Stimulated activated naive CD8-positive, alpha-beta T cell treated with anti-CD3 and anti-CD28 coated beads, Interleukin-15, amount 100 ng/mL, for 72 hours (primary cell): ENCODE measurements around the gene SLC2A1.

ENCODE experiments used
- ATAC-seq: fragments of 150-1000 bp; cut with Tn5 transposase; 2 replicates; pipeline ENCODE4 v1.10.0; 2021; ENCODE audit warnings: mild to moderate bottlenecking, moderate library complexity
- DNase-seq, 2 donors: peaks; one replicate each; pipeline ENCODE4 v3.0.0; 2021 to 2022
- H3K27ac Mint-ChIP-seq, 2 donors: one replicate each; pipeline ENCODE4 v1.8.0; 2022; ENCODE audit warnings: mild to moderate bottlenecking in 2 of 2, mixed read lengths in 2 of 2, moderate library complexity in 2 of 2
- H3K27me3 Mint-ChIP-seq: one replicate; pipeline ENCODE4 v1.8.0; 2022; ENCODE audit warnings: mixed read lengths
- H3K4me1 Mint-ChIP-seq: one replicate; pipeline ENCODE4 v1.8.0; 2022; ENCODE audit warnings: mild to moderate bottlenecking, mixed read lengths
- H3K4me3 Mint-ChIP-seq, 2 donors: one replicate each; pipeline ENCODE4 v1.8.0; 2022; ENCODE audit warnings: mild to moderate bottlenecking in 2 of 2, mixed read lengths in 2 of 2, moderate library complexity in 1 of 2
- H3K9me3 Mint-ChIP-seq, 2 donors: one replicate each; pipeline ENCODE4 v1.8.0; 2022; ENCODE audit warnings: mixed read lengths in 2 of 2

The SLC2A1 gene

GRCh38 chr1:42942444-42942843, 16.2 kb downstream of the SLC2A1 start:
- no peak for ATAC-seq
- H3K4me3 Mint-ChIP-seq: no peak overlapping the region

GRCh38 chr1:42941640-42942330, 16.9 kb downstream of the SLC2A1 start:
- DNase-seq: no peak
- H3K27ac Mint-ChIP-seq: peak overlapping the region; percentile 23 to 64
- no peak overlapping the region for H3K4me3 Mint-ChIP-seq
- no peaks in the 10 kb centered on the region for H3K9me3 Mint-ChIP-seq
- peaks cover 100% of the 10 kb centered on the region for H3K4me1 Mint-ChIP-seq
- ATAC-seq: no peak
- H3K27me3 Mint-ChIP-seq: no peaks in the 10 kb centered on the region

More at GRCh38 chr1:42942444-42942843, 16.2 kb downstream of the SLC2A1 start:
- H3K9me3 Mint-ChIP-seq: no peaks in the 10 kb centered on the region
- H3K4me1 Mint-ChIP-seq: peaks cover 100% of the 10 kb centered on the region
- DNase-seq: no peak
- H3K27me3 Mint-ChIP-seq: no peaks in the 10 kb centered on the region
- peak overlapping the region in 1 of 2 donors; percentile 87 for H3K27ac Mint-ChIP-seq

DNA sequence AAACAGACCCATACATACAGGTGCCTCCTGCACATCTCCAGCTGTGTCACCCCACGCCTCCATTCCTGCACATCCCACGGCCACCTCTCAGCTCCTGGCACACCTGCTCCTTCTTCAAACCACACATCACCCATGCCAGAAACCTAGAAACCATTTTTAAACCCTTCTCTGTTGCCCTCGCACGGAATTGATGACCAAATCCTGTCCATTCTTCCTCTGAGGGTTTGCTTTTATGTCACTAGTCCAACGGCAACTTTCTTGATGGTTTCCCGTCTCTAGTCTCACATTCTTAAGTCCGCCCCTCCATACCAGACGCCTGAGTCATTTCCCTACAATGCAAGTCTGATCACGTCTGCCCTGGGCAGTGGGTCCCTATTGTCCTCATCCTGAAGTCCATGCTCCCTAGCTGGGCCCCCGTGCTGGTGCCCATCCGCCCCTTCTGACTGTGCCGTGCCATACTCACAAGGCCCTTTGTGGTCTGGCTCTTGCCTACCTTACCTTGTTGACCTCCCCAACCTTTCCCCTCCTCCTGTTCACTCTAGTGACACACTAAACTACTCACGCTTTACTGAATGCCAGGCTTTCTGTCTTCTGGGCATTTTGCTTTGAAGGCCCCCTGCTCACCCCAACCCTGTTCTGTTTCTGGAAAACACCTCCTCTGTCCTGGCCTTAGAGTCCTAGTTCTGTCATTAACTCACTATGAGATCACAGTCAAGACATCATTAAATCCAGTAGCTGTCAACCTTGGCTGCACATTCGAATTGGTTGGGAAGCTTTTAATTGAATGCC, 17.6 kb downstream of the SLC2A1 start:
- no peak for ATAC-seq
- peaks cover 100% of the 10 kb centered on the region for H3K4me1 Mint-ChIP-seq
- peak overlapping the region; percentile 4 to 23 for H3K27ac Mint-ChIP-seq

DNA sequence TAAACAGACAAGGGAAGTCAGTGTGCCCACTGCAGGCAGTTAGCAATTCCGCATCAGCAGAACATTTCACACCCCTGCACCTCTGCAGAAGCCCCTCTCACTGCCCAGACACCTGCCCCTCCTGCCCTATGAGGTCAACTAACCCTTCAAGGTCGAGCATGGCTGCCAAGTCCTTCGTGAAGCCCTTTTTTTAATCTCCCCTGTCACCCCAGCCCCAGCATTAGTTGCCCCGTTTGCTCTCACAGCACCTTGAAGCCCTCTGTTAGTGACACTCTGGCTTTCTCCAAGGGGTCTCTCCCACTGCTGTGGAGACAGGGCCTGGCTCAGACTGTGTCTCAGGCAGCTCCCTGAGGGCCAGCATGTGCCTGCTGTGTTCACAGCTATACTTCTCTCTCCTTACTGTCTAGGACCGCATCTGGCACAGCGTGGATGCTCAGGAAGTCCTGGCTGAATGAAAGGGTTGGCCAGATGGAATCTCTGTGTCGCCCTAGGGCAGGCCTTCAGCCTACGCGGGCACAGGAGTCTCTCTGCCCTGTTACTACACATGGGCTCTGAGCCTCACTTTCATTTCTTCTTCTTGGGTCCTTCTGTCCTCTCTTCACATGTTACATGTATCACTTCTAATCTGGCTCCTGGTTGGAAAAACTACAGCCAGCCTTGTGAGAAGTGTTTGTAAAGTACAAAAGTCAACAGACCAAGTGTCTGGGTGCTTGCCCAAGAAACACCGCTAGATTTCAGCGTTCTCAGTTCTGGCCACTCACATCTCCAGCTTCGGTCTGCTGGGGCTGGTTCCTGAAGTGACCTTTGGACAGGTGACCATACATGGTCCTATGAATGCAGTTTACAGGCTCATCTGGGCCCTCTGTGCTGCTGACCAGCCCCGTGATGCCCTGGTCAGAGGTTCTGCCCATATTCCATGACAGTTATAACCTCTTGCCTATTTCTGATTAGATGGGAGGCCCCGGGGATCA, 19.7 kb downstream of the SLC2A1 start:
- Mint-ChIP-seq H3K27ac (peak overlapping the region; percentile 83 to 84), H3K4me1 (peaks cover 100% of the 10 kb centered on the region), H3K27me3 (no peaks in the 10 kb centered on the region), H3K4me3 (peak overlapping the region in 1 of 2 donors; percentile 41), H3K9me3 (no peaks in the 10 kb centered on the region)
- DNase-seq: no peak
- no peak for ATAC-seq

More for the DNA sequence above, 17.6 kb downstream of the SLC2A1 start:
- no peak overlapping the region for H3K4me3 Mint-ChIP-seq
- no peaks in the 10 kb centered on the region for H3K9me3 Mint-ChIP-seq
- no peak for DNase-seq
- H3K27me3 Mint-ChIP-seq: no peaks in the 10 kb centered on the region

GRCh38 chr1:42937836-42938644, 20.6 kb downstream of the SLC2A1 start:
- Mint-ChIP-seq H3K4me1 (peaks cover 100% of the 10 kb centered on the region), H3K27ac (peak overlapping the region; percentile 83 to 84), H3K9me3 (no peaks in the 10 kb centered on the region), H3K4me3 (no peak overlapping the region), H3K27me3 (no peaks in the 10 kb centered on the region)
- DNase-seq (no peak), ATAC-seq (peak; percentile 42)

- peak; percentile 68 for ATAC-seq
- peak overlapping the region; percentile 89 to 95 for H3K27ac Mint-ChIP-seq
- peak overlapping the region in 1 of 2 donors; percentile 52 for H3K4me3 Mint-ChIP-seq
- no peak for DNase-seq
- peaks cover 100% of the 10 kb centered on the region for H3K4me1 Mint-ChIP-seq
- no peaks in the 10 kb centered on the region for H3K9me3 Mint-ChIP-seq
- H3K27me3 Mint-ChIP-seq: no peaks in the 10 kb centered on the region
These were observed 21.4 kb downstream of the SLC2A1 start for GRCh38 chr1:42937141-42937696.

- H3K27me3 Mint-ChIP-seq: no peaks in the 10 kb centered on the region
- H3K4me3 Mint-ChIP-seq: peak overlapping the region; percentile 30 to 54
- no peaks in the 10 kb centered on the region for H3K9me3 Mint-ChIP-seq
- H3K4me1 Mint-ChIP-seq: peaks cover 100% of the 10 kb centered on the region
- ATAC-seq: peak; percentile 41
- peak; percentile 25 to 54 for DNase-seq
- H3K27ac Mint-ChIP-seq: peak overlapping the region; percentile 87 to 95
These were observed 22.2 kb downstream of the SLC2A1 start for GRCh38 chr1:42936309-42937078.

GRCh38 chr1:42935971-42936308, 22.7 kb downstream of the SLC2A1 start:
- no peak for DNase-seq
- H3K27me3 Mint-ChIP-seq: no peaks in the 10 kb centered on the region
- H3K4me1 Mint-ChIP-seq: peaks cover 100% of the 10 kb centered on the region
- H3K27ac Mint-ChIP-seq: peak overlapping the region in 1 of 2 donors; percentile 95
- H3K4me3 Mint-ChIP-seq: no peak overlapping the region
- no peaks in the 10 kb centered on the region for H3K9me3 Mint-ChIP-seq
- no peak for ATAC-seq

DNA sequence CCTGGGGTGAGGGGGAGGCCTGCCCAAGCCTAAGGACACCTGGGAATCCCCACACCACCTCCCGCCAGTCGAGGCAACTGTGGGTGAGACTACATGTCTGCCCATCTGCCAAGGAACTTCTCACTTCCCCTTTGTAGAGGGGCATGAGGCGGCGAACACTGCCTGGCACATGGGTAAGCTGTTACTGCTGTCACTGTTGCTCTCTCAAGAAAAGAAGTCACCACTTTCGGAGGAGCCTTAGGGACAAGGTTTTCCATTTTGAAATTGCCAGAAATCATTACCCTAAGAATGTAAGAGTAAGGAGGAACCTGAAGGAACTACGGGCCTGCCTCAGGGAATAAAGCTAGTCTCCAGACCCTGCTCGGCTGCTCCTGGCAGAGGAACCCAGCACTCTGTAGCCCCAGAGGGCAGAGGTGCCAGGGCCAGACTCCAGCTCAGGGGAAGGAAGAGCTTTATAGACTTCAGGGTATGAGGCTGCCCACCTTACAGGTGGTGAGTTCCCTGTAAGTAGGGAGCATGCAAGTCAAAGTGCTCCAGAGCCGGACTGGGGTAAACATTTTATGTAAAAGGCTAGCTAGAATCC, 23.3 kb downstream of the SLC2A1 start:
- H3K4me1 Mint-ChIP-seq: peaks cover 100% of the 10 kb centered on the region
- no peaks in the 10 kb centered on the region for H3K9me3 Mint-ChIP-seq
- DNase-seq (no peak), ATAC-seq (no peak)
- H3K27me3 Mint-ChIP-seq: no peaks in the 10 kb centered on the region
- H3K4me3 Mint-ChIP-seq: no peak overlapping the region
- H3K27ac Mint-ChIP-seq: peak overlapping the region; percentile 77 to 87

DNA sequence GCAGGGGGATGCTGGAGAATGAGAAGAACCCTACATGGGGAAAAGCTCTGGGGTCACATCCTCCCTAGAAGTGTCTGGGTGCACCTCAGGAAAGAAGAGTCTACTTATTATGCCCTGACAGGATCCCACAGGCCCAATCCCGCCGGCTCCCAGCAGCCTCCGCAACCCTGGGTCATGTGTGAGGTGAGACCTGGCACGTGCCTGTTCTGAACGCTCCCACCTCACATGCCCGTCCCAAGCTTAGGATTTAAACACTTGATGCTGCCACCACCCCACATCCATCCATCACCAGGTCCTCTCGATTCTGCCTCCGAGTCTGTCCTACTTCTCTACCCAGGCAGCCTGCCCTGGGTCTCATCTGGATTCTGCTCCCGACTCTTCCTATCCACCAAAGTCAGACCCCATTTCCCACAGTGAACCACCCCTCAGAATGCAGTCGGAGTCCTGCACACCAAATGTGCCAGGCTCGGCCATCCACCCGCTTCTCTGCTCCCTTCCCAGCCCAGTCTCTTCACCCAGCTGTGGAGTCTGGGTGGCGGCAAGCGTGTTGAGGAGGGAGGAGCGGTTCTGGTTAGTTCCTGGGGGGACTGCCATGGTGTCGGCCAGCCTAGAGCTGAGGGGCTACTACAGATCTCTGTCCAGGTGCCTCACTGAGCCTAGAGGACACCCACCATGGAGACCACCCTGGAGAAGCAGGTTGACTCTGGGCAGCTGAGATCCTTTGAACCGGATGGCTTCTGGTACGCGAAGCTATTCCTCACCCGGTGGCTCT, 23.9 kb downstream of the SLC2A1 start:
- Mint-ChIP-seq H3K27ac (peak overlapping the region; percentile 77 to 87), H3K4me3 (peak overlapping the region in 1 of 2 donors; percentile 30), H3K4me1 (peaks cover 99% of the 10 kb centered on the region), H3K27me3 (no peaks in the 10 kb centered on the region), H3K9me3 (no peaks in the 10 kb centered on the region)
- ATAC-seq (no peak), DNase-seq (no peak)

DNA sequence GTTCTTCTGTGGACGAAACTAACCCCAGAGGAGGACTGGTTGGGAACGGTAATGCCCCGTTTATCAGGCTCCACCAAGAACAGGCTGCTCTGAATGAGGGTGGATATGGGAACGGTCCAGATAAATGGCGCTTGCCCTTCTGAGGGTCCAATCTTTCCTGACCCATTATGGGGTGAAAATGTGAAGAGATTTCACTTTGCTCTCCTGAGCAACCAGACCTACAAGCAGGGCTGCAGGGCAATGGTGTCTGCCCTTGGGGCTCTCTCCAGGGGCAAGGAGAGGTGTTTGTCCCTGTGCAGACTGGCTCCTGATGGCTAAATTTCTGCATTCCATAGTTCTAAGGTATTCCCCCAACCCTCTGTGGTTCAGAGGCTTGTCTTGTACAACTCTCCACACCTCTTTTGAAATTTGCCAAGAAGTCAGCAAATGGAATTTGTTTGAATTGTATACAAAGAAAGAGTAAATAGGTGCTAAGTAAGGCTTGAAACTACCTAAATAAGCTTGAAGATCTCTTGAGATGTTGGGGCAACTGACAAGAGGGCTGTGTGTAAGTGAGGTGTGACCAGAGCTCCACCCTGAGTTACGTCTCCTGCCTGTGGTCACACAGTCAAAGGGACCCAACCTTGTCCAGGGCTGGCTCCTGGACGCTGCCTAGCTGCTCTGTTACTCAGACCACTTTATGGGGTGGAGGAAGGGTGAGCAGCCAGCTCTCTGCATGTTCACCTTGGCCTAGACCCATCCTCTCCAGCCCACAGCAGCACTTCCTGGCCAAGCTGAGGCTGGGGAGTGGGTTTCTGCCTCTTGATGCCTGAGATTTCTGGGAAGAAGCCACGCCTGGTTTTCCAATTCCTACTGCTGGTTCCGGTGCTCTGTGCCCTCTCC, 24.8 kb downstream of the SLC2A1 start:
- no peaks in the 10 kb centered on the region for H3K27me3 Mint-ChIP-seq
- peak overlapping the region in 1 of 2 donors; percentile 30 for H3K4me3 Mint-ChIP-seq
- DNase-seq (no peak), ATAC-seq (no peak)
- peaks cover 97% of the 10 kb centered on the region for H3K4me1 Mint-ChIP-seq
- peak overlapping the region in 1 of 2 donors; percentile 56 for H3K27ac Mint-ChIP-seq
- no peaks in the 10 kb centered on the region for H3K9me3 Mint-ChIP-seq

- Mint-ChIP-seq H3K27me3 (no peaks in the 10 kb centered on the region), H3K27ac (peak overlapping the region; percentile 91 to 98), H3K9me3 (no peaks in the 10 kb centered on the region), H3K4me3 (peak overlapping the region; percentile 82 to 85), H3K4me1 (peaks cover 97% of the 10 kb centered on the region)
- DNase-seq (no peak), ATAC-seq (no peak)
These were observed 25.5 kb downstream of the SLC2A1 start for GRCh38 chr1:42933060-42933586.
